ENCODE results near the gene ABHD2.

DNA sequence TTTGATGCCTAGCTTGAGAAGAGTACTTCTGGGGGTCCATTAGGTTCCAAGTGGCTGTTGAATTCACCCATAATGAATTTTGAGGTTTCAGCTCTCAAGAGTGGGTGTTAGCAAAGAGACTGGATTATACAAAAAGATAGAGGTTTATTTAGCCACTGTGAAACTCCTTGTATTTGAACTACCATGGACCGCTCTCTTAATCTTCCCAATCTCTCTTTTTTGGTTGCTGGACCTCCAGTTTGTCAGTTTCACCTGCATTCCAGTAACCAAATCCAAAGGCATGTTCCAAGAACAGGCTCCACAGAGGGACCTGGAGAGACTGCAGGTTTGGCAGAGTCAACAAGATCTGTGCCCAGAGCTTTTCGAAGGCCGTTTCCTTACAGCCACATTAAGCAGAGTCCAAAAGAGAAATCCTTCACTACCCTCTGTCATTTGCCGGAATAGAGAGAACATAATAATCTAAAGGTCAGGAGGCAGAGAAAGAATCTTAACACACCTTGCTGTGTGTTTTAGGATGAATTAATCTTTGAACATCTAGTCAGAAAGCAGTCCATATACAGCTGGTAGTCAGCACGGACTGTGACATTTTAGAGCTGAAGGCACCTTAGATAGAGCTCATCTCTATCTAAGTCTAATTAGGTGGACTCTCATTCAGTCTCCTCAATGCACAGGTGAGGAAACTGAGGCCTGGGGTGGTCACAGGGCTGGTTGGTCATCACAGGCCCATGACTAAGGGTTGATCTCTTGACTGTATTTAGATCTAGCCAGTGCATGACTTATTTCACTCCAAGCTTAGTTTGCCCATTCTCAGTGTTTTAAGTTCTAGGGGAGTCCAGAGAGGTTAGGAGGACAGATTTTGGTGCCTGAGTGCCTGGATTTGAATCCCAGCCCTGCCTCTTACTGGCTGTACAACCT, 1.3 kb downstream of the ABHD2 start:
- TF ChIP-seq EZH2 (IDR thresholded peaks at IDR 0.05; ENCODE audit: borderline replicate concordance, low read depth, low read length, poor library complexity, severe bottlenecking), result no peak
- TF ChIP-seq, protein P1, sequence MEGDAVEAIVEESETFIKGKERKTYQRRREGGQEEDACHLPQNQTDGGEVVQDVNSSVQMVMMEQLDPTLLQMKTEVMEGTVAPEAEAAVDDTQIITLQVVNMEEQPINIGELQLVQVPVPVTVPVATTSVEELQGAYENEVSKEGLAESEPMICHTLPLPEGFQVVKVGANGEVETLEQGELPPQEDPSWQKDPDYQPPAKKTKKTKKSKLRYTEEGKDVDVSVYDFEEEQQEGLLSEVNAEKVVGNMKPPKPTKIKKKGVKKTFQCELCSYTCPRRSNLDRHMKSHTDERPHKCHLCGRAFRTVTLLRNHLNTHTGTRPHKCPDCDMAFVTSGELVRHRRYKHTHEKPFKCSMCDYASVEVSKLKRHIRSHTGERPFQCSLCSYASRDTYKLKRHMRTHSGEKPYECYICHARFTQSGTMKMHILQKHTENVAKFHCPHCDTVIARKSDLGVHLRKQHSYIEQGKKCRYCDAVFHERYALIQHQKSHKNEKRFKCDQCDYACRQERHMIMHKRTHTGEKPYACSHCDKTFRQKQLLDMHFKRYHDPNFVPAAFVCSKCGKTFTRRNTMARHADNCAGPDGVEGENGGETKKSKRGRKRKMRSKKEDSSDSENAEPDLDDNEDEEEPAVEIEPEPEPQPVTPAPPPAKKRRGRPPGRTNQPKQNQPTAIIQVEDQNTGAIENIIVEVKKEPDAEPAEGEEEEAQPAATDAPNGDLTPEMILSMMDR (conservative IDR thresholded peaks at IDR 0.05; ENCODE audit: low read depth, low read length), result no peak
